Mucosa of rectum (tissue), 2 donors: ENCODE results near the gene DLGAP1.

Experiments used
- H3K27ac ChIP-seq, 2 donors: one replicate each; pipeline ENCODE4 v1.7.0; 2013; ENCODE audit warnings: inconsistent platforms in 2 of 2, low read depth in 2 of 2, low read length in 2 of 2
- H3K27me3 ChIP-seq, 2 donors: one replicate each; pipeline ENCODE4 v1.7.0; 2013; ENCODE audit warnings: low read length in 2 of 2; ENCODE audit not compliant: control insufficient read depth in 2 of 2, insufficient read depth in 2 of 2
- H3K36me3 ChIP-seq, 2 donors: one replicate each; pipeline ENCODE4 v1.7.0; 2013; ENCODE audit warnings: low read length in 2 of 2; ENCODE audit not compliant: control insufficient read depth in 2 of 2, insufficient read depth in 2 of 2
- H3K4me1 ChIP-seq, 2 donors: one replicate each; pipeline ENCODE4 v1.7.0; 2013; ENCODE audit warnings: low read length in 2 of 2, mild to moderate bottlenecking in 1 of 2; ENCODE audit not compliant: control insufficient read depth in 2 of 2, insufficient read depth in 2 of 2
- H3K4me3 ChIP-seq, 2 donors: one replicate each; pipeline ENCODE4 v1.7.0; 2013; ENCODE audit warnings: low read length in 2 of 2
- H3K9ac ChIP-seq, 2 donors: one replicate each; pipeline ENCODE4 v1.7.0; 2013; ENCODE audit warnings: low read length in 2 of 2, low read depth in 1 of 2, mild to moderate bottlenecking in 1 of 2
- H3K9me3 ChIP-seq, 2 donors: one replicate each; pipeline ENCODE4 v1.7.0; 2013; ENCODE audit warnings: low read length in 2 of 2; ENCODE audit not compliant: control insufficient read depth in 2 of 2
- donor health status: healthy.
- donor health status: Normal muscosa, but diverticular disease.

The DLGAP1 gene

GRCh38 chr18:3827236-3827845 lies 627.8 kb downstream of the DLGAP1 start:
- no peak overlapping the region for H3K27ac ChIP-seq
- H3K9ac ChIP-seq: no peak overlapping the region
- H3K4me3 ChIP-seq: no peak overlapping the region
- no peaks in the 10 kb centered on the region for H3K36me3 ChIP-seq
- H3K4me1 ChIP-seq: no peaks in the 10 kb centered on the region
- H3K27me3 ChIP-seq: peaks cover 0 to 4% of the 10 kb centered on the region in 2 donors
- no peaks in the 10 kb centered on the region for H3K9me3 ChIP-seq

DNA sequence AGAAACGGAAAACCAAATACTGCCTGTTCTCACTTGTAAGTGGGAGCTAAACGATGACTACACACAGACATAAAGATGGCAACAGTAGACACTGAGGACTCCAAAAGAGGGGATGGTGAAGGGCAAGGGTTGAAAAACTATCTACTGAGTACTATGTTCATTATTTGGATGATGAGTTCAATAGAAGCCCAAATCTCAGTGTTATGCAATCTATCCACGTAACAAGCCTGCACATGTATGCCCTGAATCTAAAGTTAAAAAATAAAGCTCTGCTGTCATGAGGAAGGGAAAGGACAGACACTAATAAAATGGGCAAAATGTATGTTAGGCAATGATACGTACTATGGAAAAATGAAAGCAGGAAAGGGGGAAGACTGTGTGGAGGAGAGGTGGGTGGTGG lies 629.1 kb downstream of the DLGAP1 start:
- Histone ChIP-seq H3K9me3 (no peaks in the 10 kb centered on the region), H3K4me1 (no peaks in the 10 kb centered on the region), H3K27ac (no peak overlapping the region), H3K4me3 (no peak overlapping the region), H3K9ac (no peak overlapping the region), H3K36me3 (no peaks in the 10 kb centered on the region), H3K27me3 (peaks cover 0 to 4% of the 10 kb centered on the region in 2 donors)

GRCh38 chr18:3824101-3824500 lies 631.0 kb downstream of the DLGAP1 start:
- H3K27ac ChIP-seq: no peak overlapping the region
- no peak overlapping the region for H3K4me3 ChIP-seq
- peaks cover 0 to 4% of the 10 kb centered on the region in 2 donors for H3K27me3 ChIP-seq
- H3K9me3 ChIP-seq: no peaks in the 10 kb centered on the region
- H3K4me1 ChIP-seq: no peaks in the 10 kb centered on the region
- H3K9ac ChIP-seq: no peak overlapping the region
- no peaks in the 10 kb centered on the region for H3K36me3 ChIP-seq

- H3K27ac ChIP-seq: no peak overlapping the region
- no peaks in the 10 kb centered on the region for H3K9me3 ChIP-seq
- no peak overlapping the region for H3K9ac ChIP-seq
- no peaks in the 10 kb centered on the region for H3K36me3 ChIP-seq
- H3K27me3 ChIP-seq: peaks cover 0 to 4% of the 10 kb centered on the region in 2 donors
- H3K4me3 ChIP-seq: no peak overlapping the region
- no peaks in the 10 kb centered on the region for H3K4me1 ChIP-seq
These were observed 632.0 kb downstream of the DLGAP1 start for GRCh38 chr18:3823073-3823472.

GRCh38 chr18:3821524-3821923 lies 633.6 kb downstream of the DLGAP1 start:
- no peaks in the 10 kb centered on the region for H3K36me3 ChIP-seq
- no peaks in the 10 kb centered on the region for H3K9me3 ChIP-seq
- H3K4me1 ChIP-seq: no peaks in the 10 kb centered on the region
- H3K4me3 ChIP-seq: no peak overlapping the region
- peaks cover 0 to 2% of the 10 kb centered on the region in 2 donors for H3K27me3 ChIP-seq
- no peak overlapping the region for H3K9ac ChIP-seq
- no peak overlapping the region for H3K27ac ChIP-seq

DNA sequence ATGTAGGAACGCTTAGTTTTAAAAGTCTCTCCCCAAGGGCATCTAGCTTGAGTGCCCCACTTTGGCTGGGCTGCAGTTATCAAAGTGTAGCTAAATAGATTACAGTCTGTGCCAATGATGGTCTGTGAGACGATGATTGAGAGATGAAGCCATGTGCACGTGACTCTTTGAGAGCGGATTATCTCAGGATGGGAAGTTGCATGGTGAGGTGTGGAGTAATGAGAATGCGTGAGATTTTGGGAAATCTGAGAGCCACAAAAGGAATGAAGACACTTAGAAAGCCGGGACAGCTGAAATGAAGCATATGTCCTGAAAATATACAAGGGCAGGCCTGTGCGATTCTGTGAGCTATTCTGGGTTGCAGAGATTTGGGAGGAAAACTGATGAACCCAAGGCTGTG lies 635.1 kb downstream of the DLGAP1 start:
- Histone ChIP-seq H3K4me3 (no peak overlapping the region), H3K4me1 (no peaks in the 10 kb centered on the region), H3K27ac (no peak overlapping the region), H3K9me3 (no peaks in the 10 kb centered on the region), H3K36me3 (no peaks in the 10 kb centered on the region), H3K9ac (no peak overlapping the region), H3K27me3 (no peaks in the 10 kb centered on the region)

DNA sequence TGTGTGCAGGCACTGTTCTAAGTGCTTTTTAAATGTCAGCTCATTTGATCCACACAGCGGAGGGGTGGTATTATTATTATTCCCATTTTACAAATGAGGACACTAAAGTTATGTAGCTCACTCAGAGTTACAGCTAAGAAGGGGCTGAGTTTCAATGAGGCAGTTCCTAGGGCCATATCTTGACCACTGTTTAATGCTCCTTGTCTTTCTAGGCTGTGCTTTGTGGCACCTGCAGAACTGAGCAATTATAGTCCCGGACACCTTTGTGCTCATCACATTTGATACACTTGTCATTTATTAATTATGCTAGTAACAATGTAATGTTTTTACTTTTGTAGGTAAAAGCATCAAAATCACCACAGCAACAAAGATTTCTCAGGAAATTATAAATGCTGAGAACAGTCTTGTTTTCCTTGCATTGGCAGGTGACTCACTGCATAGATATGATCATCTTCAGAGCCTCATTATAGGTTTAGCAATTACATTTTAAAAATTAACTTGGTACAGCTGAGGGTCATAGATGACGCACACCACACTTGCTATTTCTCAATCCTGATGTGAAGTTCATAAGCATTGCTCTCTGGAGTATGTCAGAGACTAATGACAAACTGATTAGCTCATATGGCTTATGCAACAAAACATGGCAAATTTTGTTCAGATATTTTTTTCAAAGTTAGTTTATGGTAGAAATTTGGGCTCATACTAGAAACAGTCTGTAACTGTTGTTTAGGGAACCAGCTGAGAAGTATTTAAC lies 638.3 kb downstream of the DLGAP1 start:
- no peaks in the 10 kb centered on the region for H3K4me1 ChIP-seq
- H3K27ac ChIP-seq: no peak overlapping the region
- H3K36me3 ChIP-seq: no peaks in the 10 kb centered on the region

GRCh38 chr18:3815991-3816390 lies 639.1 kb downstream of the DLGAP1 start:
- Histone ChIP-seq H3K9me3 (no peaks in the 10 kb centered on the region), H3K4me1 (no peaks in the 10 kb centered on the region), H3K36me3 (no peaks in the 10 kb centered on the region), H3K27me3 (no peaks in the 10 kb centered on the region), H3K4me3 (no peak overlapping the region), H3K9ac (no peak overlapping the region), H3K27ac (no peak overlapping the region)

More for the DNA sequence above, 638.3 kb downstream of the DLGAP1 start:
- Histone ChIP-seq H3K27me3 (no peaks in the 10 kb centered on the region), H3K9ac (no peak overlapping the region), H3K9me3 (no peaks in the 10 kb centered on the region), H3K4me3 (no peak overlapping the region)

GRCh38 chr18:3814816-3815215 lies 640.3 kb downstream of the DLGAP1 start:
- no peaks in the 10 kb centered on the region for H3K4me1 ChIP-seq
- H3K9ac ChIP-seq: no peak overlapping the region
- no peaks in the 10 kb centered on the region for H3K9me3 ChIP-seq
- no peak overlapping the region for H3K27ac ChIP-seq
- H3K4me3 ChIP-seq: no peak overlapping the region
- H3K27me3 ChIP-seq: no peaks in the 10 kb centered on the region
- H3K36me3 ChIP-seq: no peaks in the 10 kb centered on the region

GRCh38 chr18:3810296-3810695 lies 644.8 kb downstream of the DLGAP1 start:
- Histone ChIP-seq H3K27ac (no peak overlapping the region), H3K27me3 (no peaks in the 10 kb centered on the region), H3K4me3 (no peak overlapping the region), H3K4me1 (no peaks in the 10 kb centered on the region), H3K9ac (no peak overlapping the region), H3K9me3 (no peaks in the 10 kb centered on the region), H3K36me3 (no peaks in the 10 kb centered on the region)
